Activated B cell treated with CpG ODN at 0.5 μM for 24 hours (primary cell): ENCODE measurements around the gene ASB11. TPM values are rescaled to one million over a fixed set of nuclear protein-coding genes. Genes with fewer than 3 reads are reported as not detected.

ENCODE experiments used
- ATAC-seq: fragments of 200-7000 bp; cut with Tn5 transposase; one replicate; pipeline ENCODE4 v1.10.0; 2021; ENCODE audit warnings: low read depth, mild to moderate bottlenecking, moderate library complexity
- CTCF ChIA-PET: fragments of 350-600 bp; sonication (Branson Sonifier 250); formaldehyde crosslinking; loops from one replicate; lab custom pipeline; 2021; ENCODE audit warnings: antibody characterized with exemption; lab: Charles Lee
- POLR2A ChIA-PET: fragments of 350-600 bp; sonication (Branson Sonifier 250); formaldehyde crosslinking; loops from one replicate; lab custom pipeline; 2021; ENCODE audit warnings: antibody characterized with exemption; lab: Charles Lee
- DNase-seq: peaks from one replicate; pipeline ENCODE4 v3.0.0; 2022
- H3K27ac Mint-ChIP-seq: one replicate; pipeline ENCODE4 v1.8.0; 2020; ENCODE audit warnings: mixed read lengths
- H3K27me3 Mint-ChIP-seq: one replicate; pipeline ENCODE4 v1.8.0; 2021; ENCODE audit warnings: mixed read lengths
- H3K36me3 Mint-ChIP-seq: one replicate; pipeline ENCODE4 v1.8.0; 2021; ENCODE audit warnings: low read depth, mixed read lengths
- H3K4me1 Mint-ChIP-seq: one replicate; pipeline ENCODE4 v1.8.0; 2021; ENCODE audit warnings: mixed read lengths
- H3K4me3 Mint-ChIP-seq: one replicate; pipeline ENCODE4 v1.8.0; 2020; ENCODE audit warnings: mild to moderate bottlenecking, mixed read lengths
- H3K9me3 Mint-ChIP-seq: one replicate; pipeline ENCODE4 v1.8.0; 2020; ENCODE audit warnings: mixed read lengths
- CTCF ChIP-seq: fragments of 200-600 bp; IDR thresholded peaks from one replicate; pipeline ENCODE4 v1.8.0; 2022; ENCODE audit warnings: antibody characterized with exemption, mild to moderate bottlenecking
- intact Hi-C: fragments of 100-400 bp; cut with micrococcal nuclease; formaldehyde crosslinking; loops from one replicate; pipeline ENCODE4 v1.15.1; 2024
- total RNA-seq: library from RNA; stranded (reverse); gene quantifications from 2 replicates; pipeline ENCODE4 v1.2.3, GENCODE V29; 2022

Gene ASB11
- total RNA-seq, 1 donor from 2014 or later: not detected

DNA sequence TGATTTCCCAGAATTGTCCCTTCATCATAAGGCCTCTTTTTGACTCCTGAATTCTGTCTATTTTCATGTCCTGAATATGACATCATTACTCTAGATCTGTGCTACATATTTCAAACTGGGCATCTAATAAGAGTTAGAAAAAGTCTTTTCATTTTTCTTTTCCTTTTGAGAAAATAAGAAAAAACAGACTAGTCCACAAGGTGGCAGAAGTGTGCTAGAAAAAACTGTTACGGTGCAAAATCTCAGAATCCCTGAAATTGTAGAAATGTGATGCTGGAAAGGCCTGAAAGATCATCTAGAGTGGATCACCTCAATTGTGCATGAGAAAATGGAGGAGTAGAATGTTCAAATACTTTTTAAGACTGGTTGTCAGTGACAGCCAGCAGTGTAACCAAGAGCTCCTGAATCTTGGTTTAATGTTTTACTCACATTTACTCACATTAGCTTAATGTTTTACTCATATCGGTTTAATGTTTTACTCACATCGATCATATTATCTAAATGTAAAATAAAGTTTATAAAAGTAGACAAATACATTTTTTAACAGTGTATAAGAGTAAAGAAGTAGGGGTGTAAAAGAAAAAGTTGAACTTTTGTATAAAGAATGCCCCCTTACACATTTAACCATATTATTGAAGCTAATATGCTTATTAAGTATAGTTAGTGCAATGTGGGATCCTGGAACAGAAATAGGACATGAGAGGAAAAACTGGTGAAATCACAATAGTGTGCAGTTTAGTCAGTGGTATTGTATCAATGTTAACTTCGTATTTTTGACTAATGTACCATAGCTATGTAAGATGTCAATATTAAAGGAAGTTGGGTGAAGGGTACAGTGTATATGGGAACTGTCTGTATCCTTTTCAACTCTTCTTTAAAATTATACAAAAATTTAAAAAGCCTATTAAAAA lies 15.2 kb downstream of the ASB11 start:
- intact Hi-C loops: loop anchor here (2.0 kb wide), 1 partner anchor 169 kb away; no protein-coding TSS in a partner anchor
- no peaks in the 10 kb centered on the region for H3K27me3 Mint-ChIP-seq
- no peak overlapping the region for H3K27ac Mint-ChIP-seq
- peaks cover 2% of the 10 kb centered on the region for H3K4me1 Mint-ChIP-seq
- no peak for TF ChIP-seq CTCF
- H3K36me3 Mint-ChIP-seq: no peaks in the 10 kb centered on the region
- POLR2A ChIA-PET: no interaction called here
- DNase-seq: no peak
- H3K4me3 Mint-ChIP-seq: no peak overlapping the region
- no peak for ATAC-seq
- no peaks in the 10 kb centered on the region for H3K9me3 Mint-ChIP-seq
- CTCF ChIA-PET: interaction anchor here (0.7 to 1.2 kb wide), 4 partner anchors 12 to 167 kb away, joined by 3 to 4 read pairs (median 4); no protein-coding TSS in a partner anchor

GRCh38 chrX:15298780-15299179 lies 16.7 kb downstream of the ASB11 start:
- H3K27ac Mint-ChIP-seq: no peak overlapping the region

GRCh38 chrX:15298201-15298600 lies 17.2 kb downstream of the ASB11 start:
- TF ChIP-seq CTCF: no peak
- no peaks in the 10 kb centered on the region for H3K27me3 Mint-ChIP-seq
- H3K4me1 Mint-ChIP-seq: peaks cover 2% of the 10 kb centered on the region
- DNase-seq: no peak
- intact Hi-C loops: no loop called here
- H3K9me3 Mint-ChIP-seq: no peaks in the 10 kb centered on the region
- no peak overlapping the region for H3K27ac Mint-ChIP-seq
- ChIA-PET POLR2A (no interaction called here), CTCF (interaction anchor here (0.9 kb wide), 1 partner anchor 169 kb away, joined by 3 read pairs; no protein-coding TSS in a partner anchor)
- no peak for ATAC-seq
- H3K4me3 Mint-ChIP-seq: no peak overlapping the region
- H3K36me3 Mint-ChIP-seq: no peaks in the 10 kb centered on the region

More at GRCh38 chrX:15298780-15299179, 16.7 kb downstream of the ASB11 start:
- peaks cover 2% of the 10 kb centered on the region for H3K4me1 Mint-ChIP-seq
- H3K36me3 Mint-ChIP-seq: no peaks in the 10 kb centered on the region
- H3K9me3 Mint-ChIP-seq: no peaks in the 10 kb centered on the region
- no peaks in the 10 kb centered on the region for H3K27me3 Mint-ChIP-seq
- ChIA-PET POLR2A (no interaction called here), CTCF (interaction anchor here (0.9 kb wide), 1 partner anchor 168 kb away, joined by 3 read pairs; no protein-coding TSS in a partner anchor)
- no peak overlapping the region for H3K4me3 Mint-ChIP-seq
- intact Hi-C loops: no loop called here
- no peak for DNase-seq
- no peak for TF ChIP-seq CTCF
- no peak for ATAC-seq

GRCh38 chrX:15293451-15293850 lies 22.0 kb downstream of the ASB11 start:
- intact Hi-C loops: no loop called here
- ATAC-seq (no peak), DNase-seq (no peak)
- POLR2A ChIA-PET: no interaction called here
- Mint-ChIP-seq H3K36me3 (no peaks in the 10 kb centered on the region), H3K27me3 (no peaks in the 10 kb centered on the region), H3K27ac (no peak overlapping the region), H3K4me3 (no peak overlapping the region), H3K9me3 (no peaks in the 10 kb centered on the region), H3K4me1 (no peaks in the 10 kb centered on the region)
- no peak for TF ChIP-seq CTCF
- CTCF ChIA-PET: no interaction called here

- DNase-seq (no peak), ATAC-seq (no peak)
- Mint-ChIP-seq H3K27me3 (no peaks in the 10 kb centered on the region), H3K4me3 (no peak overlapping the region), H3K9me3 (no peaks in the 10 kb centered on the region), H3K4me1 (no peaks in the 10 kb centered on the region), H3K27ac (no peak overlapping the region), H3K36me3 (no peaks in the 10 kb centered on the region)
- POLR2A ChIA-PET: no interaction called here
- no peak for TF ChIP-seq CTCF
- intact Hi-C loops: no loop called here
- CTCF ChIA-PET: no interaction called here
Measured at GRCh38 chrX:15292861-15293260, 22.6 kb downstream of the ASB11 start.
